Renal cortical epithelial cell (primary cell): ENCODE results near the gene RGS3. TPM values are rescaled to one million over a fixed set of nuclear protein-coding genes. Genes with fewer than 3 reads are reported as not detected.

Experiments
- DNase-seq: peaks from one replicate; pipeline ENCODE4 v3.0.0-alpha.2; 2011; ENCODE audit warnings: low read depth
- total RNA-seq: library from RNA; depleted of rRNA; stranded (reverse); fragments of >200 nt; gene quantifications from 2 replicates; pipeline ENCODE4 v1.2.3, GENCODE V29; 2014

RGS3 gene
- total RNA-seq, 1 donor from 2014 or later, result 76.2 TPM

GRCh38 chr9:113585085-113585442 is 121.5 kb downstream of the RGS3 start:
- DNase-seq, result no peak

GRCh38 chr9:113585555-113585954 is 122.0 kb downstream of the RGS3 start:
- no peak for DNase-seq

GRCh38 chr9:113587471-113588031 is 124.0 kb downstream of the RGS3 start:
- DNase-seq, result no peak

GRCh38 chr9:113588242-113588810 is 124.8 kb downstream of the RGS3 start:
- no peak for DNase-seq

GRCh38 chr9:113588936-113589335 is 125.4 kb downstream of the RGS3 start:
- no peak for DNase-seq

GRCh38 chr9:113589407-113589806 is 125.9 kb downstream of the RGS3 start:
- no peak for DNase-seq

- DNase-seq, result peak; percentile 60
These were observed 126.4 kb downstream of the RGS3 start for GRCh38 chr9:113589890-113590289.

GRCh38 chr9:113590389-113590788 is 126.9 kb downstream of the RGS3 start:
- no peak for DNase-seq

GRCh38 chr9:113590991-113591898 is 127.7 kb downstream of the RGS3 start:
- peak; percentile 77 for DNase-seq

- no peak for DNase-seq
These were observed 128.5 kb downstream of the RGS3 start for GRCh38 chr9:113591899-113592625.

- DNase-seq, result no peak
These were observed 129.5 kb downstream of the RGS3 start for GRCh38 chr9:113592876-113593575.

- DNase-seq, result peak; percentile 98
These were observed 130.3 kb downstream of the RGS3 start for GRCh38 chr9:113593682-113594281.

- DNase-seq, result no peak
These were observed 131.2 kb downstream of the RGS3 start for GRCh38 chr9:113594484-113595299.

GRCh38 chr9:113596616-113597320 is 133.2 kb downstream of the RGS3 start:
- no peak for DNase-seq

GRCh38 chr9:113597390-113598241 is 134.1 kb downstream of the RGS3 start:
- DNase-seq, result no peak

GRCh38 chr9:113598451-113598850 is 134.9 kb downstream of the RGS3 start:
- DNase-seq, result no peak

GRCh38 chr9:113598883-113599282 is 135.4 kb downstream of the RGS3 start:
- DNase-seq, result no peak

GRCh38 chr9:113599646-113600022 is 136.1 kb downstream of the RGS3 start:
- peak; percentile 70 for DNase-seq
